ENCODE measurements around the gene ACADS.

- TF ChIP-seq POLR2AphosphoS5 (IDR thresholded peaks at IDR 0.05; ENCODE audit: borderline replicate concordance, low read depth, low read length), result no peak
- no peak for TF ChIP-seq EZH2 (IDR thresholded peaks at IDR 0.05)
- TF ChIP-seq FOXP2 (optimal IDR thresholded peaks at IDR 0.05; ENCODE audit: control extremely low read depth, extremely low read length, insufficient read depth), result no peak
Measured at GRCh38 chr12:120739821-120740613, 14.4 kb downstream of the ACADS start.

All from SK-N-MC (cell line).